Head of caudate nucleus (tissue), 42 donors: ENCODE data around the gene P2RY13.

Source experiments
- DNase-seq, 42 donors: peaks; one replicate each; pipeline versions ENCODE4 v3.0.0 to v3.0.0-alpha.2; 2020 to 2021; ENCODE audit warnings: mixed read lengths in 7 of 42
- intact Hi-C: fragments of 100-400 bp; cut with DNase I; formaldehyde crosslinking; loops from one replicate; pipeline ENCODE4 v1.15.0; 2022

Gene P2RY13

DNA sequence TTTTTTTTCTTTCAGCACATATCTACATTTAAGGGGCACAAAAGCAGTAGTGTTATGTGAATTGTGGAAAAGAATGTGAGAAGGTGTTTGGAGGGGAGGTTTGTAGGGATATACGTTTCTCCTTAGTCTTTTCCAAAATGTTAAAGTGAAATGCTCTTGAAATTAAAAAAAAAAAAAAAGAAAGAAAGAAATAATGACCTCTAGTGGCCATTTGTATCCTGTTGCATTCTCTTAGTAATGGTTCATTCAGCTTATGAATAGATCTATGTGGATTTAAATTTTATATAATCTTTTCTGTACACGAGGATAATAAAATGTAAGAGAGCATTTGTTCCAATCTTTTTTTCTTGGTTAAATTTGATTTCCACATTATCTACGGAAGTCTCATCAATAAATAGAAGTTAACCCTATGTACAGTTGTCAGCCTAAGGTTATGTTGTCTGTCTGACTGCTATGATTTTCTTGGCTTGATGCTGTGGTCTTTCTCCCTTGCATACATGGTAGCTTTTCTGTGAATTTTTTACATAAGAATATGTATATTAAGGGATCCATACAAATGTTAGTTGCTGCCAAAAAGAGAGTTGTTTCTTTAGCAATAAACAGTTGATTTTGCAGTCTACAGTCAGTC lies 1.7 kb downstream of the P2RY13 start:
- intact Hi-C loops: no loop called here

GRCh38 chr3:151322511-151322910 lies 6.8 kb downstream of the P2RY13 start:
- DNase-seq: no peak
- intact Hi-C loops: no loop called here

More for the DNA sequence above, 1.7 kb downstream of the P2RY13 start:
- DNase-seq: no peak

GRCh38 chr3:151321526-151321925 lies 7.8 kb downstream of the P2RY13 start:
- intact Hi-C loops: no loop called here
- no peak for DNase-seq

DNA sequence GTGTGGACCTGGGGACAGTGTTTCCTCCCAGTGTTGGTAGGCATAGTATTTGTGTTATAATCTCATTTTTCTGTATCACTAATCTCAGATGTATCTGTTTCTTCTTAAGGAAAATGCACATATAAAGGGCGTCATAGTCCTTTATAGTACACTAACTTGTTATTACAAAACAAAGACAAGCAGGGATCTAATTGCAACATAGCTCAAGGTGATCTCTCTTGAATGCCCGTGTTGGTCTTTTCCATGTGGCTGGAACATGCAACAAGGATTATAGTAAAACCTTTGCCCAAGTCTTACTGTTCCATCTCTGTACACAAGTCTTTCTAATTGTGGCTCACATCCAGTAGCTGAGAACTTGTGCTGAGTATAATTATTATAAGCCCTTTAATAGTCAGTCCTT lies 9.2 kb downstream of the P2RY13 start:
- DNase-seq: no peak
- intact Hi-C loops: no loop called here

DNA sequence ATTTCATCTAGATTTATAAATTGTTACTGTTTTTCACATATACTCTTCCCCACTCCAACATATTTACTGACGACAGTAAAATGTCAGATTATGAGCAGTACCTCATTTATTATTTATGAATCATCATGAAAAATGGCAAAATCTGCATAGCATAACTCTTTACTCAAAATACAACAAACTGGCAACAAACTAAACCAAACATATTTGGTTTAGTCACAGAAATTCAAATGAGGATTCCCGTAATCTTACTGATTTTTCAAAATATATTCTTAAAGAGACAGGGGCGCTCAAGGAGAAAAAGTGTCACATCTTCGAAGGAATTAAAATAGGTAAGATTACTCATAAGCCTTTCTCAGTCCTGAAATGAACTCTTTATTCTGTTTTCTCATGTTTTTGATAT lies 9.7 kb downstream of the P2RY13 start:
- intact Hi-C loops: no loop called here
- DNase-seq: no peak

DNA sequence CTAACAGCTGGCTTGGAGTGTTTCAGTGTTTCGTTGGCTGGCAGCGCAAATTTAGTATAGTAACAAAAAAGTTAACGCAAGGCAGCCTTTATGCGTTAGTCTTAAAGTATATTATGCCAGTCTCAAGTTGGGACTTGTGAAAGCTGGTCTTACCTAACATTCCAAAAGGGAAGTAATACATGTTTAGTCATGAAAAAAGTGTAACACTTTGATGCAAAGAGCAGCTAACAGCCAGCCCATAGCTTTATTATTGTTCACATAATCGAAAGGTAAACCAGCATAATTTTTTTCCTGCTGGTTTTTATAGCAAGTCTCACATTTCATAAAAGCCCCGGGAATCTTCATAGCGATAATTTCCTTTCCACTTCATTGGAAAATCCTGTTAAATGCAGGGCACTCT lies 10.4 kb downstream of the P2RY13 start:
- intact Hi-C loops: no loop called here
- no peak for DNase-seq

- intact Hi-C loops: no loop called here
These were observed 11.0 kb downstream of the P2RY13 start for GRCh38 chr3:151318313-151318712.

DNA sequence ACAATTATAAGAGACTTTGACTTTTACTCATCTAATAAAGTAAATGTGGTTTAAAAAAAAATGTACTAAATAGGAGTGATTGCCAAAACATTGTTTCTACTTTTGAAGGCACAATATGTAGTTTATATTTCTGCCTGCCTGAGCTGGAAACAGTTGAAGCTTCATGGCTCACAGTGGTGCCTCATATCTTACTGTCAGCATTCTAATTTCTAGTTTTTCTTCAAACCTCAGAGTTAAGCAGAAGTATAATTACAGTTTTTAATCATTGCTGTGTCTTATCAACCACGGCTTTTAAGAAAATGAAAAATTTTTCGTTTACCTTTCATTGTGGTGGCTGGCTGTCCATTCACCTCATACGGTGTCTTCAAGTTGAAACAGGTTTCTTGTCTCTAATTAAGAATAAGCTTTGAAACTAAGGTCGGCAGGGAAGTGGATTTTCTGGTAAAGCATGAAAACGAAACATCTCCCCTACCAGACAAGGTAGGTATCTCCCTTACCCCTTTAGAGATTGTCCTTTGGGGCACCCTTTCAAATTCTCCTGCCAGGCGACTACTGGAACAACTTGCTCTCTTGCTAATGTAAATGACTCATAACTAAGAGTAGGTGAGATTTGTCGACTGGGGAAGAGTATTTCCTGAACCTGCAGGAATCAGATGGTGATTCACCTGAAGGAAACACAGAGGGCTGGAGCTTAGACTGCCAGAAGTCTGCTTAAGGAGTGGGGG lies 12.9 kb downstream of the P2RY13 start, which contains the start of gene GPR87:
TSS of gene GPR87 (minus strand) at position 554 of the 725 bp plus-strand sequence. CDS start 16,720 bp downstream, outside the sequence.
- DNase-seq: peak in 17 of 42 donors; percentile 7 to 68 (median 31)
- intact Hi-C loops: no loop called here

More at GRCh38 chr3:151318313-151318712, 11.0 kb downstream of the P2RY13 start:
- no peak for DNase-seq

DNA sequence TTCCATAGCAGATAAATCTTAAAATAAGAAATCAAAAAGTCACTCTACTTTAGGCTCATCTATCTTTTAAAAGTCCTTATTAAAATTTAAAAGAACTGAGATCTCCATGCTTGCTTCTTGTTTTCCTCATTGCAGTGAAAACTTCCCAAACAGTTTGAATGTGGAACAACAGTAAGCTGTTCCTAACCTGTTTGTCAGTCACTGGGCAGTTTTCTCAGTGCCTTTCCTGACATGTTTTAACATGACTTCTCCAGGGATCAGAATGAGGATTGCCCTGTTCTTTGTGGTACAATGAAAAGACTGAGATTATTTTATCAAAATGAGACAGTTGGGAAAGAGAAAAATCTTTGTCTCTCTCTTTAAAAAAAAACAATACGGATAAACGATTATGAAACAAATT lies 13.5 kb downstream of the P2RY13 start:
- intact Hi-C loops: no loop called here
- DNase-seq: no peak

- intact Hi-C loops: no loop called here
- no peak for DNase-seq
These were observed 14.2 kb downstream of the P2RY13 start for GRCh38 chr3:151315136-151315535.

DNA sequence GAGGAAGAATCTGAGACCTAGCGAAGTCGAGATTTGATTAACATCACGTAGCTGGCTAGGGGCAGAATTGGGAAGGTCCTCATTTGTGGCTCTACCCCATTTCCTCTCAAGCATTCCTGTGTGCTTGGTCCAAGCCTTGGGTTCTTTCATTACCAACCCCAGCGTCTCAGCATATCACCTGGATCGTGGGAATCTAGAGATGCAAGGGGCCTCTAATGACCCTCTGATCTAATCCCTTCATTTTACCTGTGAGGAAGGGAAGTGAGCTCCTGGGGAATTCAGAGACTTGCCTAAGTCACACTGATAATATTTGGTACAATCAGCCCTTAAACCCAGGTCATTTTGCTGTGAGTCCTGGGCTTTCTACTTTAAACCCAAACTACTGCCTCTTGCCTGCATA lies 14.8 kb downstream of the P2RY13 start:
- DNase-seq: no peak
- intact Hi-C loops: no loop called here

DNA sequence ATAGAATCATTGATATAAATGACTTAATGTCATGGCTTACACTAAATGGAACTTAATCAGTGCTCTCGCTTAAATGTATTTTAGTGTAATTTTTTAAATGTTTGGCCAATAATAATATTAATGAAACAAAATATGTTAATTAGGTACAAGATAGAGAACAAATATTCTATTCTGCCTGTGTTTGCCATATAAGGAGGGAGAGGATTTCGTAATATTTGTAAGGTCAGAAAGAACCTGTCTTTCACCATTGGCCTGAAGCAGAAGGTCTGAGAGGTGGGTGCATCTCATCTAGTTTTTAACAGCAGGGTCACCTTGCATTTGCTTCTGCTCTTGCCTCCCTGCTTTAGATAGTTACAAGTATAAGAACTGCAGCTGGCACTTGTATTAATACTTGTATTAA lies 15.2 kb downstream of the P2RY13 start:
- intact Hi-C loops: no loop called here
- no peak for DNase-seq

DNA sequence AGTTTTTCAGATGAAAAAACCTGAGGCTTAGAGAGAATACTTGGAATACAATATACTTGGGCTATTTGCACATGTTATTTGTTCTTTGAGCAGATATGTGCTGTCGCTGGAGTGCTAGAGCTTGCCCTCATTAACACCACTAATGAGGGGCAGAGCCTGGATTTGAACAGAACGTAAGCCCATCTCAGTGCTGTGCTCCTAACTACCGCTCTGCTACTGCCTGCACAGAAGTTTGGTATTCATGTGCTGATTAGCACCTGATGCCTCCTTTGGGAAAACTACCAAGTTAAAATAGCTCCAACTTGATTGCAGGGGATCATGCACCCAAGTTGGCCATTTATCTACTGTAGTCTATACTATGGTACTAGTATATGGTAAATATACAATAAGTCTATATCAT lies 16.4 kb downstream of the P2RY13 start:
- intact Hi-C loops: no loop called here
- no peak for DNase-seq

DNA sequence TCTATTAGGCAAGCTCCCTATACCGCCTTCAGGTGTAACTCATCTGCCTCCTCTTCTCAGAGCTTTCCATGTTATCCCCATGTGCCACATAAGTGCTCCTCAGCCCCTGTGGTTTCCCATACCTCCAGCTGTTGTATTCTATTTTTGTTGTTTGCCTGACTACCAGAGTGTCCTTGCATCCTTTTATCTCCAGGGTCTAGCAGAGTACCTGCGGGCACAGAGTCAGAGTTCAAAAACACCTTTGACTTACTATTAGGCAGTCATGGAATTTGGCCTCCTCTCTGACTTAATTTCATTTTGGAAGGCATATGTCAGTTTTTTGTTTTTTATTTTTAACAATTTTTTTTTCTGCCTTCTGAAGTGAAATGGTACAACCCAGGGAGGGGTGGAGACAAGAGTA lies 19.8 kb downstream of the P2RY13 start:
- intact Hi-C loops: no loop called here
- no peak for DNase-seq

GRCh38 chr3:151307583-151308488 lies 21.5 kb downstream of the P2RY13 start:
- no peak for DNase-seq
- intact Hi-C loops: no loop called here

GRCh38 chr3:151307131-151307530 lies 22.2 kb downstream of the P2RY13 start:
- DNase-seq: no peak
- intact Hi-C loops: no loop called here

DNA sequence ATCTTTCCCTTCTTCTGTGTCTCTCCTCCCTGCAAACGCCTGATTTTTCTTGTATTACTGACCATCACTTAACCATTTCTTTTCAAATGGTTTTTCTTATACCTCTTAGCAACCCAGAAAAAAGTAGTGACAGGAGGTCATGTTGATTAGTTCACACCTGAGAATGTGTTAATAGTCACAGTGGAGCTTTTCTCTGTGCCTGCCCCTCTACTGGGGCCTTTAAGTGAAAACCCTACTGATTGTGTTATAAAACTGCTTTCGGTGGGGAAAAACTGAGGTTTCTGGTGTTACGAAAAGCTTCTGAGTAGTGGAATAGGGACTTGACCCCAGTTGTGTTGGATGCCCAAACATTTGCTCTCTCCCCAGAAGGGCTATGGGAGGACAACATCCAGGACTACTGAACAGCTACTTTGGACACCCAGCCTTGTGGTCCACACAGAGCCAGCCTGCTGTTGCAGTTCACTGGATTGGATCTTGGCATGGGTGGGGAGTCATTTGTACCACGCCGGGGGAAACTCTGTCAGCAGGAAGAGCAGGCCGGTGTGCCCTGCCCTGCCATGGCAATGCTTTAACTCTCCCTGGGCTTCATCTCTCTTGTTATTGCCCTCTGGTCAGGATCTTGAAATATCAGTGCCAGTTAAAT lies 23.1 kb downstream of the P2RY13 start:
- no peak for DNase-seq
- intact Hi-C loops: no loop called here

DNA sequence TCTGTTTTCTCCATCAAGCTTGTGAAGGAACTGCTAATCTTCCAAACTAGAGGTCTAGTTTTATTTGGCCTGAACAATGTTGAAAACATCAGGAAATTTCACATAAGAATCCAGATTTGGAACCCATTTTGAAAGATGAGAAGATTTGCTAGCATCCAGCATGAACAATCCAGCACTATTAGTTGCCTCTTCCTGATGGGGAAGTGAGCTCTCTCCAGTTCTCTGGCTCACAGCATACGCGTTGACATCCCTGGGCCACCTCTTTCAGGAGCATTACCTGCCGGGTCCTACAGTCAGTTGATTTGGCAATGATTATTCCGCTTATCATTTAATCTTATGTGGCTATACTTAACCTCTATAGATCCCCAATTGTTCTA lies 23.6 kb downstream of the P2RY13 start:
- intact Hi-C loops: no loop called here
- DNase-seq: no peak

- intact Hi-C loops: no loop called here
- DNase-seq: peak in 34 of 42 donors; percentile 17 to 73 (median 40)
These were observed 24.1 kb downstream of the P2RY13 start for GRCh38 chr3:151305060-151305774.
